ENCODE results near the gene KLHL14. TPM values are rescaled to one million over a fixed set of nuclear protein-coding genes. Genes with fewer than 3 reads are reported as not detected.
A peak's percentile ranks its signal among the peaks of the same experiment; 100 is the strongest.

The KLHL14 gene
- total RNA-seq, 4 donors from 2014 or later: 18.9 to 36.5 (median 29.3) TPM

DNA sequence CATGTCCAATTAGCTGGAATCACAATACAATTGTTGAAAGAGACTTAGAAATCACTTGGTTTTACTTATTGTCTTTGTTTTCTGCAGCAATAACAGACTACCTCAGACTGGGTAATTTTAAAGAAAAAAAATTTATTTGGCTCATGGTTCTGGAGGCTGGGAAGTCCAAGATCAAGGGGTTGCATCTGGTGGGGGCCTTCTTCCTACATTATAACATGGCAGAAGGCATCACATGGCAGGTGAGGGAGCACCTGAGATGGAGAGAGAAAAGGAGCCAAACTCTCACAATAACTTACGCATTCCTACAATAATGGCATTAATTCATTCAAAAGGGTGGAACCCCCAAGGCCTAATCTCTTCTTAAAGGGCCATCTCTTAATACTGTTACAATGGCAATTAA lies 37.5 kb upstream of the KLHL14 start:
- Histone ChIP-seq H3K27ac (no peak overlapping the region), H3K36me3 (no peaks in the 10 kb centered on the region), H3K4me1 (peaks cover 0 to 10% of the 10 kb centered on the region in 2 donors), H3K9me3 (no peaks in the 10 kb centered on the region), H3K27me3 (no peaks in the 10 kb centered on the region), H3K4me3 (replicated peaks in 1 of 3) (no peak overlapping the region)
- 41 to 89% methylated on average over 1 of the region's 1 CpG for WGBS, 2 donors
- no peak for TF ChIP-seq POLR2A (IDR thresholded peaks at IDR 0.05)
- TF ChIP-seq, protein P1, sequence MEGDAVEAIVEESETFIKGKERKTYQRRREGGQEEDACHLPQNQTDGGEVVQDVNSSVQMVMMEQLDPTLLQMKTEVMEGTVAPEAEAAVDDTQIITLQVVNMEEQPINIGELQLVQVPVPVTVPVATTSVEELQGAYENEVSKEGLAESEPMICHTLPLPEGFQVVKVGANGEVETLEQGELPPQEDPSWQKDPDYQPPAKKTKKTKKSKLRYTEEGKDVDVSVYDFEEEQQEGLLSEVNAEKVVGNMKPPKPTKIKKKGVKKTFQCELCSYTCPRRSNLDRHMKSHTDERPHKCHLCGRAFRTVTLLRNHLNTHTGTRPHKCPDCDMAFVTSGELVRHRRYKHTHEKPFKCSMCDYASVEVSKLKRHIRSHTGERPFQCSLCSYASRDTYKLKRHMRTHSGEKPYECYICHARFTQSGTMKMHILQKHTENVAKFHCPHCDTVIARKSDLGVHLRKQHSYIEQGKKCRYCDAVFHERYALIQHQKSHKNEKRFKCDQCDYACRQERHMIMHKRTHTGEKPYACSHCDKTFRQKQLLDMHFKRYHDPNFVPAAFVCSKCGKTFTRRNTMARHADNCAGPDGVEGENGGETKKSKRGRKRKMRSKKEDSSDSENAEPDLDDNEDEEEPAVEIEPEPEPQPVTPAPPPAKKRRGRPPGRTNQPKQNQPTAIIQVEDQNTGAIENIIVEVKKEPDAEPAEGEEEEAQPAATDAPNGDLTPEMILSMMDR (IDR thresholded peaks at IDR 0.05): no peak
- intact Hi-C loops (cut with DNase I): no loop called here
- DNase-seq: no peak

GRCh38 chr18:32805354-32805753 lies 32.5 kb upstream of the KLHL14 start:
- Histone ChIP-seq H3K4me1 (peaks cover 35 to 46% of the 10 kb centered on the region in 2 donors), H3K36me3 (no peaks in the 10 kb centered on the region), H3K9me3 (no peaks in the 10 kb centered on the region), H3K27ac (no peak overlapping the region), H3K4me3 (replicated peaks in 1 of 3) (no peak overlapping the region), H3K27me3 (no peaks in the 10 kb centered on the region)
- DNase-seq: no peak
- intact Hi-C loops (cut with DNase I): no loop called here
- TF ChIP-seq, protein P1 (IDR thresholded peaks at IDR 0.05): no peak
- TF ChIP-seq POLR2A (IDR thresholded peaks at IDR 0.05): no peak
- 84 to 92% methylated on average over 5 of the region's 5 CpGs for WGBS, 2 donors

- DNase-seq: no peak
- peaks cover 35 to 47% of the 10 kb centered on the region in 2 donors for H3K4me1 ChIP-seq
- no peak for TF ChIP-seq POLR2A (IDR thresholded peaks at IDR 0.05)
- TF ChIP-seq, protein P1 (IDR thresholded peaks at IDR 0.05): no peak
- no peaks in the 10 kb centered on the region for H3K27me3 ChIP-seq
- H3K9me3 ChIP-seq: no peaks in the 10 kb centered on the region
- intact Hi-C loops (cut with DNase I): no loop called here
- peak overlapping the region; percentile 72 to 84 (median 75) for H3K27ac ChIP-seq
- H3K4me3 ChIP-seq (replicated peaks in 1 of 3): no peak overlapping the region
- H3K36me3 ChIP-seq: no peaks in the 10 kb centered on the region
- WGBS, 2 donors: 79% methylated on average over 6 of the region's 6 CpGs
Observed at GRCh38 chr18:32804134-32804888, 31.5 kb upstream of the KLHL14 start.

DNA sequence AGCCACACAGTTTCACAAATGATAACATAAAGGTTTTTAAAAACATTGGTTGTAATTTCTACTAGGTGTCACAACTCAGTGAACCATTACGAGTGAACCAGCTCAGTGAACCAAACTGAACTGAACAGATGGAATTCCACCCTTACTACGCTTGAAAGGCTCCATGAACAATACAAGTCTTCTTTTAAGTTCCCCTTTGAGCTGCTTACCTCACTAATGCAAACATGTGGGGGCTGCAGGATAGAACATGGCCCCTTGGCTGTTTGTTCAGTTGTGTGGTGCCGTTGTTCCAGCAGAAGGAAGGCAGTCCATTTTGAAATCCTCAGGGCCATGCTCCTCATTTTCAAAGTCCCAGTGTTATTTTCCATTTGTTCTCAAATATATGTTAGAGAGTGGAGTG lies 30.7 kb upstream of the KLHL14 start:
- Histone ChIP-seq H3K36me3 (no peaks in the 10 kb centered on the region), H3K4me3 (replicated peaks in 1 of 3) (no peak overlapping the region), H3K9me3 (no peaks in the 10 kb centered on the region), H3K27ac (peak overlapping the region; percentile 72 to 84 (median 75)), H3K4me1 (peaks cover 35 to 47% of the 10 kb centered on the region in 2 donors), H3K27me3 (no peaks in the 10 kb centered on the region)
- TF ChIP-seq, protein P1 (IDR thresholded peaks at IDR 0.05): no peak
- no peak for TF ChIP-seq POLR2A (IDR thresholded peaks at IDR 0.05)
- DNase-seq: peak; percentile 13 to 27
- intact Hi-C loops (cut with DNase I): no loop called here
- 28 to 36% methylated on average over 3 of the region's 3 CpGs for WGBS, 2 donors
